Measurements from ENCODE around the gene DLGAP1. TPM values are rescaled to one million over a fixed set of nuclear protein-coding genes. Genes with fewer than 3 reads are reported as not detected.
A peak's percentile ranks its signal among the peaks of the same experiment; 100 is the strongest.

DLGAP1 gene
- total and polyA plus RNA-seq, 2 of the 8 experiments (the other 6 are each of a cell fraction or from before 2014, with no cell fraction given) = 11.8 to 16.9 TPM

GRCh38 chr18:3593904-3594759 lies 861.0 kb downstream of the DLGAP1 start (continued):
- no peak; the same call in 1 of the 2 replicates for TF ChIP-seq ATF2 (IDR thresholded peaks at IDR 0.05; ENCODE audit: low read length)
- TF ChIP-seq SRF (IDR thresholded peaks at IDR 0.05; ENCODE audit: low read depth, low read length) = no peak
- 0 out of 2 replicates have a peak, but pooled peaks have one; percentile 17 for TF ChIP-seq TBP (IDR thresholded peaks at IDR 0.05; ENCODE audit: low read depth, low read length)
- TF ChIP-seq POU5F1 (IDR thresholded peaks at IDR 0.05; ENCODE audit: low read depth, low read length) = no peak
- peak; percentile 71 to 75 for TF ChIP-seq RAD21 (IDR thresholded peaks at IDR 0.05 in 1 of 2, conservative IDR thresholded peaks at IDR 0.05 in 1 of 2; ENCODE audit: low read depth in 2 of 2, low read length in 2 of 2)
- TF ChIP-seq EGR1 (IDR thresholded peaks at IDR 0.05; ENCODE audit: borderline replicate concordance, low read depth, low read length) = no peak
- TF ChIP-seq ASH2L (IDR thresholded peaks at IDR 0.05; ENCODE audit: low read length) = no peak
- no peak for TF ChIP-seq KDM4A (IDR thresholded peaks at IDR 0.05; ENCODE audit: low read depth, low read length, severe bottlenecking)
- no peak for TF ChIP-seq EZH2 (IDR thresholded peaks at IDR 0.05; ENCODE audit: low read depth, low read length, severe bottlenecking)
- no peak for TF ChIP-seq BRCA1 (IDR thresholded peaks at IDR 0.05; ENCODE audit: low read depth, low read length)
- TF ChIP-seq RBBP5 (IDR thresholded peaks at IDR 0.05; ENCODE audit: borderline replicate concordance, low read depth, low read length) = no peak
- no peak for TF ChIP-seq TAF7 (optimal IDR thresholded peaks at IDR 0.05; ENCODE audit: borderline replicate concordance, low read depth, low read length)
- peak; percentile 59 for TF ChIP-seq CREB1 (IDR thresholded peaks at IDR 0.05)
- TF ChIP-seq E2F6 (IDR thresholded peaks at IDR 0.05) = no peak
